ENCODE data around the gene SLC38A4. TPM values are rescaled to one million over a fixed set of nuclear protein-coding genes. Genes with fewer than 3 reads are reported as not detected.

SLC38A4 gene
- total and polyA plus RNA-seq, 2 experiments from 2014 or later: 0.36 to 0.54 TPM

DNA sequence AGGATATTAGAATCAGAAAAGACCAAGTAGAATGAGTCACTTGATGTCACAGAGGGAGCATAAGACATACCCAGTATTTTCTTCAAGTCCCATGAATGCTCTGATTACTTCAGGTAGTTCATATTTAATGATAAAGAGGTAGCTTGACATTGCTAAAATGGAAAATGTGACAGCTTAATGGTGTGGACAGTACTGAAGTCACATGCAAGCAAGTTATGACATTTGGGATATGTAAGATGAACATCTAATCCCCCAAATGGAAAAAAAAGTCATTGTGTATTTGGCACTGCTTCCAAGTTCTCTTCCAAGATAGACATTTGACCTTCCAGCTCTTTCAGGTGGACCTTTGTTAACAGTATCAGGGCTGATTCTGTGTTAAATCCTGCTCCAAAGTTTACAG lies 45.9 kb downstream of the SLC38A4 start:
- no peaks in the 10 kb centered on the region for H3K79me2 ChIP-seq (ENCODE audit: insufficient read depth)
- no peak overlapping the region for H3K4me3 ChIP-seq
- no peaks in the 10 kb centered on the region for H4K20me1 ChIP-seq (ENCODE audit: insufficient read depth)
- no peak overlapping the region for H2AFZ ChIP-seq
- no peaks in the 10 kb centered on the region; the same call in 1 of the 2 replicates for H3K9me2 ChIP-seq (ENCODE audit: insufficient read depth)
- no peaks in the 10 kb centered on the region for H3F3A ChIP-seq (ENCODE audit: insufficient read depth)
- H3K36me3 ChIP-seq (ENCODE audit: low read depth): no peaks in the 10 kb centered on the region
- no peaks in the 10 kb centered on the region for H3K27me3 ChIP-seq (replicated peaks; ENCODE audit: insufficient read depth)
- DNase-seq: no peak
- in situ Hi-C loops (cut with MboI): no loop called here
- H3K4me2 ChIP-seq (ENCODE audit: unreplicated experiment): no peak overlapping the region
- H3K9me3 ChIP-seq (ENCODE audit: low read depth): no peaks in the 10 kb centered on the region
- no peak overlapping the region for H3K9ac ChIP-seq
- peaks cover 11% of the 10 kb centered on the region for H3K4me1 ChIP-seq (ENCODE audit: insufficient read depth)
- no peak for TF ChIP-seq EZH2 (IDR thresholded peaks at IDR 0.05; ENCODE audit: insufficient read depth, poor library complexity, severe bottlenecking)
- no peak overlapping the region for H3K27ac ChIP-seq

DNA sequence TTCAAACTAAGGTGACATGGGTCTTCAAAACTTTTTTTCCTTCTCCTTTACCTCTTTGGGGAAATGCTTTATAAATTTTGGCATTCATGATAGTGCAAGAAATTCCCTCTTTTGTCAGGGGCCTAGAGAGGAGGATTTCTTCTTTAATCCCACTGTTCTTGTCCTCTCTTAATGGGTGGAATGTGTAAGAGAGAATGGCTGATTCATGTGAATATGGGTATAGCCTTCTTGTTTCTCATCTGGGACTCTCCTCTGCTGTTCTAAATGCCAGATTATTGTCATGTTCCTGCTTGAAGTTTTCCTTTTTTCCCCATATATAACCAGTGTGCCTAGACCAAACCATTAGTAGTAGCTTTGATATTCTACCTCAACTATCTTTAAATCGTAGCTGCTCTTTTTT lies 46.7 kb downstream of the SLC38A4 start:
- Histone ChIP-seq H3K79me2 (ENCODE audit: insufficient read depth) (no peaks in the 10 kb centered on the region), H3K27ac (no peak overlapping the region), H3F3A (ENCODE audit: insufficient read depth) (peaks cover 3% of the 10 kb centered on the region; the same call in 1 of the 2 replicates), H3K4me2 (ENCODE audit: unreplicated experiment) (no peak overlapping the region), H3K36me3 (ENCODE audit: low read depth) (no peaks in the 10 kb centered on the region), H3K9ac (no peak overlapping the region), H3K4me1 (ENCODE audit: insufficient read depth) (peaks cover 11% of the 10 kb centered on the region), H3K4me3 (no peak overlapping the region), H2AFZ (no peak overlapping the region), H3K9me2 (ENCODE audit: insufficient read depth) (no peaks in the 10 kb centered on the region), H3K9me3 (ENCODE audit: low read depth) (no peaks in the 10 kb centered on the region), H4K20me1 (ENCODE audit: insufficient read depth) (no peaks in the 10 kb centered on the region), H3K27me3 (replicated peaks; ENCODE audit: insufficient read depth) (no peaks in the 10 kb centered on the region)
- in situ Hi-C loops (cut with MboI): no loop called here
- 76 to 93% methylated on average over 1 of the region's 1 CpG for whole genome bisulfite sequencing, 2 experiments (ENCODE audit: low coverage in 1 of 2, low lambda C conversion rate in 2 of 2, missing lambda C conversion rate in 2 of 2)
- TF ChIP-seq EZH2phosphoT487 (IDR thresholded peaks at IDR 0.05; ENCODE audit: insufficient read depth, low read depth) (no peak), EZH2 (IDR thresholded peaks at IDR 0.05; ENCODE audit: insufficient read depth, poor library complexity, severe bottlenecking) (no peak)
- no peak for DNase-seq

DNA sequence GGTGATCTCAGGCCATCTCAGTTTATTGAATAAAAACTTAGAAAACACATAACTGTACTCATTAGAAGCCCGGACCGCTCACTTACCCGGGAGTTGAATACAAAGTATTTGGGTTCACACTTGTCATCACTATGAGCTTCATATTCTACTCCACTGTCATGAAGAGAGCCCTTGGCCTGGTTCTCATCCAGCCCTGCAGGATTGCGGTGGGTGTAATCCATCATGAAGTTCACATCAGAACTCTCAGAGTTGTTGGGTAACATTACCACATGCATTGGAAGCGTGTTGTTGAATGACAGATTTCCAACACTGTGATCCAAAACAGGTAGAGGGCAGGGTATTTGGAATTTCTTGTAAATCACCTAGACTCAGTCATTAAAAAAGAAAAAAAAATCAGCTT lies 47.4 kb downstream of the SLC38A4 start:
- DNase-seq: no peak
- Histone ChIP-seq H3K27ac (no peak overlapping the region), H3F3A (ENCODE audit: insufficient read depth) (peaks cover 10% of the 10 kb centered on the region), H3K79me2 (ENCODE audit: insufficient read depth) (no peaks in the 10 kb centered on the region), H2AFZ (no peak overlapping the region), H3K9me2 (ENCODE audit: insufficient read depth) (no peaks in the 10 kb centered on the region), H3K9ac (no peak overlapping the region), H3K9me3 (ENCODE audit: low read depth) (no peaks in the 10 kb centered on the region), H3K36me3 (ENCODE audit: low read depth) (no peaks in the 10 kb centered on the region), H3K27me3 (replicated peaks; ENCODE audit: insufficient read depth) (no peaks in the 10 kb centered on the region), H4K20me1 (ENCODE audit: insufficient read depth) (no peaks in the 10 kb centered on the region), H3K4me3 (no peak overlapping the region), H3K4me2 (ENCODE audit: unreplicated experiment) (no peak overlapping the region), H3K4me1 (ENCODE audit: insufficient read depth) (peaks cover 14% of the 10 kb centered on the region)
- 99 to 100% methylated on average over 5 of the region's 5 CpGs for WGBS, 2 experiments (ENCODE audit: low coverage in 1 of 2, low lambda C conversion rate in 2 of 2, missing lambda C conversion rate in 2 of 2)
- no peak for TF ChIP-seq EZH2 (IDR thresholded peaks at IDR 0.05; ENCODE audit: insufficient read depth, poor library complexity, severe bottlenecking)
- no peak for TF ChIP-seq EZH2phosphoT487 (IDR thresholded peaks at IDR 0.05; ENCODE audit: insufficient read depth, low read depth)
- in situ Hi-C loops (cut with MboI): no loop called here

DNA sequence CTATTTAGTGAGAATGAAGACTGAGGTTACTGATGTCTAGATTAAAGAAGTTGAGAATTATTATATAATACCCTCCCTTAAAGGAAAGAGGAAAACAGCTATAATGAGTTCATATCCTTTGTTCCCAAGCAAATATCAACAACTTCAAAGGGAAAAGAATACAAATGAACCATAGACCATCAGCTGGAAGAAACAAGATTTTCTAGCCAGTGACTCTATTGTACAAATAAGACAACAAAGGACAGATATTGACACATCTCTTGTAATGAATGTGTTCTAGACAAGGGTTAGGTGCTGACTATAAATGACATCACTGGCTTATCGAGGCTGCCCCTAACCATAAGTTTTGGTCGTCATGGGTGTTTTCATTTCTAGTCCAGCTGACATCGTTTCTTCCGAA lies 48.2 kb downstream of the SLC38A4 start:
- no peak overlapping the region for H2AFZ ChIP-seq
- no peak overlapping the region for H3K4me2 ChIP-seq (ENCODE audit: unreplicated experiment)
- no peaks in the 10 kb centered on the region for H4K20me1 ChIP-seq (ENCODE audit: insufficient read depth)
- 66% methylated on average over 4 of the region's 4 CpGs for WGBS, 2 experiments (ENCODE audit: low coverage in 1 of 2, low lambda C conversion rate in 2 of 2, missing lambda C conversion rate in 2 of 2)
- peaks cover 18% of the 10 kb centered on the region for H3F3A ChIP-seq (ENCODE audit: insufficient read depth)
- no peak overlapping the region for H3K9ac ChIP-seq
- H3K4me1 ChIP-seq (ENCODE audit: insufficient read depth): peaks cover 22% of the 10 kb centered on the region
- no peaks in the 10 kb centered on the region for H3K79me2 ChIP-seq (ENCODE audit: insufficient read depth)
- no peaks in the 10 kb centered on the region for H3K9me2 ChIP-seq (ENCODE audit: insufficient read depth)
- H3K4me3 ChIP-seq: no peak overlapping the region
- no peak for DNase-seq
- TF ChIP-seq EZH2 (IDR thresholded peaks at IDR 0.05; ENCODE audit: insufficient read depth, poor library complexity, severe bottlenecking) (no peak), EZH2phosphoT487 (IDR thresholded peaks at IDR 0.05; ENCODE audit: insufficient read depth, low read depth) (no peak)
- no peaks in the 10 kb centered on the region for H3K36me3 ChIP-seq (ENCODE audit: low read depth)
- H3K27me3 ChIP-seq (replicated peaks; ENCODE audit: insufficient read depth): no peaks in the 10 kb centered on the region
- H3K9me3 ChIP-seq (ENCODE audit: low read depth): no peaks in the 10 kb centered on the region
- in situ Hi-C loops (cut with MboI): no loop called here
- H3K27ac ChIP-seq: no peak overlapping the region

DNA sequence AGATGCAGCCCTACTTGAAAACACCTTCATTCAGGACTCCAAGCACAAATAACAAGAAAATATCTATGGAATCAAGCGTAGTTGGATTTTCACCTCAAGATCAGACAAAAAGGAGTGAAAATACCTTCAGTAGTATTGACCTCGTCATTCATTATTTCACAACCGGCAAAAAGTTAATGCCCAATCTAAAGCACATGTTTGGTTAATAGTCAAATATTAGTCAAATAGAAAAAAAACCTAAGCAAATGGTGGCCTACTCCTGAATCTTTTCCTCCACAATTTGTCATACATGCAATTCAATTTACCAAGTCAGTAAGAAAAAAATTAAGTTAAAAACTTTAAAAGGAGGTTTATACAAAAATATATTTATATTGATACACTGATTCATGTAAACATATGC lies 50.0 kb downstream of the SLC38A4 start:
- no peak overlapping the region for H2AFZ ChIP-seq
- no peaks in the 10 kb centered on the region for H3K36me3 ChIP-seq (ENCODE audit: low read depth)

More for the DNA sequence above, 50.0 kb downstream of the SLC38A4 start:
- TF ChIP-seq EZH2phosphoT487 (IDR thresholded peaks at IDR 0.05; ENCODE audit: insufficient read depth, low read depth) (no peak), EZH2 (IDR thresholded peaks at IDR 0.05; ENCODE audit: insufficient read depth, poor library complexity, severe bottlenecking) (no peak)
- Histone ChIP-seq H4K20me1 (ENCODE audit: insufficient read depth) (no peaks in the 10 kb centered on the region), H3K27ac (no peak overlapping the region), H3K9ac (no peak overlapping the region), H3K4me2 (ENCODE audit: unreplicated experiment) (no peak overlapping the region), H3K4me1 (ENCODE audit: insufficient read depth) (peaks cover 40% of the 10 kb centered on the region), H3K9me2 (ENCODE audit: insufficient read depth) (no peaks in the 10 kb centered on the region), H3K27me3 (replicated peaks; ENCODE audit: insufficient read depth) (no peaks in the 10 kb centered on the region), H3F3A (ENCODE audit: insufficient read depth) (peaks cover 29% of the 10 kb centered on the region), H3K79me2 (ENCODE audit: insufficient read depth) (no peaks in the 10 kb centered on the region), H3K4me3 (no peak overlapping the region), H3K9me3 (ENCODE audit: low read depth) (no peaks in the 10 kb centered on the region)
- in situ Hi-C loops (cut with MboI): no loop called here
- WGBS, 2 experiments (ENCODE audit: low coverage in 1 of 2, low lambda C conversion rate in 2 of 2, missing lambda C conversion rate in 2 of 2): 98 to 99% methylated on average over 3 of the region's 3 CpGs
- DNase-seq: no peak

All from GM23248 (cell line).